Measurements from ENCODE around the gene ABCC9. TPM values are rescaled to one million over a fixed set of nuclear protein-coding genes. Genes with fewer than 3 reads are reported as not detected.
"Not testable (repeated sequence)": the region's sequence is repeated elsewhere in the genome, so short reads cannot be mapped to it uniquely, and the experiment has no call there.

ABCC9 gene
- total and polyA plus RNA-seq, 12 donors: 2.1 to 35.0 (median 18.5) TPM

- intact Hi-C loops (cut with DNase I): no loop called here
- WGBS, 4 donors: 77 to 87% (median 83%) methylated on average over 3 of the region's 3 CpGs
- H3K36me3 ChIP-seq (replicated peaks in 1 of 2): no peaks in the 10 kb centered on the region
- H3K27me3 ChIP-seq: no peaks in the 10 kb centered on the region
- H3K27ac ChIP-seq: no peak overlapping the region
- no peak for TF ChIP-seq CTCF (IDR thresholded peaks at IDR 0.05)
- TF ChIP-seq POLR2A (IDR thresholded peaks at IDR 0.05): no peak
- no peak for DNase-seq
- no peaks in the 10 kb centered on the region for H3K9me3 ChIP-seq (replicated peaks in 1 of 3)
- H3K4me1 ChIP-seq (replicated peaks in 1 of 2): no peaks in the 10 kb centered on the region
- H3K4me3 ChIP-seq: no peak overlapping the region
Measured at GRCh38 chr12:21813751-21814150, 127.5 kb downstream of the ABCC9 start.

- TF ChIP-seq CTCF (IDR thresholded peaks at IDR 0.05) (no peak), POLR2A (IDR thresholded peaks at IDR 0.05) (no peak)
- Histone ChIP-seq H3K4me3 (no peak overlapping the region), H3K36me3 (replicated peaks in 1 of 2) (no peaks in the 10 kb centered on the region), H3K27me3 (no peaks in the 10 kb centered on the region), H3K9me3 (replicated peaks in 1 of 3) (no peaks in the 10 kb centered on the region), H3K27ac (no peak overlapping the region), H3K4me1 (replicated peaks in 1 of 2) (no peaks in the 10 kb centered on the region)
- intact Hi-C loops (cut with DNase I): no loop called here
- no peak for DNase-seq
Measured at GRCh38 chr12:21813125-21813524, 128.1 kb downstream of the ABCC9 start.

DNA sequence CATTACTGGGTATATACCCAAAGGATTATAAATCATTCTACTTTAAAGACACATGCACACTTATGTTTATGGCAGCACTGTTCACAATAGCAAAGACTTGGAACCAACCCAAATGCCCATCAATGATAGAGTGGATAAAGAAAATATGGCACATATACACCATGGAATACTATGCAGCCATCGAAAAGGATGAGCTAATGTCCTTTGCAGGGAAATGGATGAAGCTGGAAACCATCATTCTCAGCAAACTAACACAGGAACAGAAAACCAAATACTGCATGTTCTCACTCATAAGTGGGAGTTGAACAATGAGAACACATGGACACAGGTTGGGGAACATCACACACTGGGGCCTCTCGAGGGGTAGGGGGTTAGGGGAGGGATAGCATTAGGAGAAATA is 128.9 kb downstream of the ABCC9 start:
- H3K27ac ChIP-seq; H3K4me3 ChIP-seq; H3K36me3 ChIP-seq (replicated peaks in 1 of 2); intact Hi-C loops (cut with DNase I); H3K27me3 ChIP-seq; H3K4me1 ChIP-seq (replicated peaks in 1 of 2); H3K9me3 ChIP-seq (replicated peaks in 1 of 3); DNase-seq: not testable (repeated sequence)
- WGBS, 4 donors: 76 to 90% (median 84%) methylated on average over 2 of the region's 2 CpGs

- H3K4me1 ChIP-seq (replicated peaks in 1 of 2): no peaks in the 10 kb centered on the region
- no peaks in the 10 kb centered on the region for H3K27me3 ChIP-seq
- H3K9me3 ChIP-seq (replicated peaks in 1 of 3): no peaks in the 10 kb centered on the region
- no peak overlapping the region for H3K27ac ChIP-seq
- TF ChIP-seq POLR2A (IDR thresholded peaks at IDR 0.05): no peak
- no peak for TF ChIP-seq CTCF (IDR thresholded peaks at IDR 0.05)
- H3K4me3 ChIP-seq: no peak overlapping the region
- no peaks in the 10 kb centered on the region for H3K36me3 ChIP-seq (replicated peaks in 1 of 2)
- intact Hi-C loops (cut with DNase I): no loop called here
- no peak for DNase-seq
Measured at GRCh38 chr12:21809100-21809499, 132.1 kb downstream of the ABCC9 start.

DNA sequence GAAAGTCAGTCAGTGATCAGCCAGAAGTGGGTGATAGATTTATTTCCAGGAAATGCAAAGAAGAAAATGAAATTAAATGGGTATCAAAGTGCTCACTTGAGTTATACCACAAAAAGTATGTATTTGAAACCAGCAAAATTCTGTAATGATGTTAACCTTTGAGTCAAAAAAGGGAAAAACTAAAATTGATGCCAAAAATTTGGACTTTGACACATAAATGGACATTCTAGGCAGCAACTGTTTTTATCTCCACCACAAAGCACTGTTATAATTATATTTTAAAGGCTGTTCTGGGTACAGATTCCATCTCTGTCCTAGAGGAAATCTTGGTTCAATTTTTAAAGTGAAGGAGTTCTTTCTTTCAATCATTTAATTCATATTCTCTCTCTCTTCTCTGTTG is 135.0 kb downstream of the ABCC9 start:
- DNase-seq: no peak
- no peaks in the 10 kb centered on the region for H3K27me3 ChIP-seq
- H3K36me3 ChIP-seq (replicated peaks in 1 of 2): no peaks in the 10 kb centered on the region
- H3K4me3 ChIP-seq: no peak overlapping the region
- H3K4me1 ChIP-seq (replicated peaks in 1 of 2): no peaks in the 10 kb centered on the region
- H3K9me3 ChIP-seq (replicated peaks in 1 of 3): no peaks in the 10 kb centered on the region
- TF ChIP-seq POLR2A (IDR thresholded peaks at IDR 0.05) (no peak), CTCF (IDR thresholded peaks at IDR 0.05) (no peak)
- intact Hi-C loops (cut with DNase I): no loop called here
- H3K27ac ChIP-seq: no peak overlapping the region
